ENCODE measurements around the gene MAMDC2. TPM values are rescaled to one million over a fixed set of nuclear protein-coding genes. Genes with fewer than 3 reads are reported as not detected.

The MAMDC2 gene
- total and polyA plus RNA-seq, 2 of the 8 experiments (the other 6 are each of a cell fraction or from before 2014, with no cell fraction given) = 6.1 to 15.4 TPM

DNA sequence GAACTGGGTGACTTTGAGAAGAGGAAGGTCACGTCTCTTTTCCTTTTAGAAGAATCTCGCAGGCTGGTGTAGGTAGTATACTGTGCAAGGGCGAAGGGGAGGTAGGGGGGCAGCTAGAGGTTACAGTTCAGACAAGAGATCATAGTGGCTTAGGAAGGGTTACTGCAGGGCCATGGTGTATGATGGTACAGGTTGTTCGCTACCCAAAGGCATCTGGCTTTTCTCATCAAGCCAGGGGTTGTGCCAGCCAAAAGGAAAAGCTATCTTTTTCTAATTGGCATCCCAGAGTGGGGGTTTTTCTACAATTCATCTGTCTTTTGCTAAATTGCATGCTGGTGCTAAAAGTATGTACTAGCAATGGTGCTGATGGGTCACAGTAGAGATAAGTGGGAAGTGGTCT is 22.8 kb downstream of the MAMDC2 start (continued):
- TF ChIP-seq, protein P1, sequence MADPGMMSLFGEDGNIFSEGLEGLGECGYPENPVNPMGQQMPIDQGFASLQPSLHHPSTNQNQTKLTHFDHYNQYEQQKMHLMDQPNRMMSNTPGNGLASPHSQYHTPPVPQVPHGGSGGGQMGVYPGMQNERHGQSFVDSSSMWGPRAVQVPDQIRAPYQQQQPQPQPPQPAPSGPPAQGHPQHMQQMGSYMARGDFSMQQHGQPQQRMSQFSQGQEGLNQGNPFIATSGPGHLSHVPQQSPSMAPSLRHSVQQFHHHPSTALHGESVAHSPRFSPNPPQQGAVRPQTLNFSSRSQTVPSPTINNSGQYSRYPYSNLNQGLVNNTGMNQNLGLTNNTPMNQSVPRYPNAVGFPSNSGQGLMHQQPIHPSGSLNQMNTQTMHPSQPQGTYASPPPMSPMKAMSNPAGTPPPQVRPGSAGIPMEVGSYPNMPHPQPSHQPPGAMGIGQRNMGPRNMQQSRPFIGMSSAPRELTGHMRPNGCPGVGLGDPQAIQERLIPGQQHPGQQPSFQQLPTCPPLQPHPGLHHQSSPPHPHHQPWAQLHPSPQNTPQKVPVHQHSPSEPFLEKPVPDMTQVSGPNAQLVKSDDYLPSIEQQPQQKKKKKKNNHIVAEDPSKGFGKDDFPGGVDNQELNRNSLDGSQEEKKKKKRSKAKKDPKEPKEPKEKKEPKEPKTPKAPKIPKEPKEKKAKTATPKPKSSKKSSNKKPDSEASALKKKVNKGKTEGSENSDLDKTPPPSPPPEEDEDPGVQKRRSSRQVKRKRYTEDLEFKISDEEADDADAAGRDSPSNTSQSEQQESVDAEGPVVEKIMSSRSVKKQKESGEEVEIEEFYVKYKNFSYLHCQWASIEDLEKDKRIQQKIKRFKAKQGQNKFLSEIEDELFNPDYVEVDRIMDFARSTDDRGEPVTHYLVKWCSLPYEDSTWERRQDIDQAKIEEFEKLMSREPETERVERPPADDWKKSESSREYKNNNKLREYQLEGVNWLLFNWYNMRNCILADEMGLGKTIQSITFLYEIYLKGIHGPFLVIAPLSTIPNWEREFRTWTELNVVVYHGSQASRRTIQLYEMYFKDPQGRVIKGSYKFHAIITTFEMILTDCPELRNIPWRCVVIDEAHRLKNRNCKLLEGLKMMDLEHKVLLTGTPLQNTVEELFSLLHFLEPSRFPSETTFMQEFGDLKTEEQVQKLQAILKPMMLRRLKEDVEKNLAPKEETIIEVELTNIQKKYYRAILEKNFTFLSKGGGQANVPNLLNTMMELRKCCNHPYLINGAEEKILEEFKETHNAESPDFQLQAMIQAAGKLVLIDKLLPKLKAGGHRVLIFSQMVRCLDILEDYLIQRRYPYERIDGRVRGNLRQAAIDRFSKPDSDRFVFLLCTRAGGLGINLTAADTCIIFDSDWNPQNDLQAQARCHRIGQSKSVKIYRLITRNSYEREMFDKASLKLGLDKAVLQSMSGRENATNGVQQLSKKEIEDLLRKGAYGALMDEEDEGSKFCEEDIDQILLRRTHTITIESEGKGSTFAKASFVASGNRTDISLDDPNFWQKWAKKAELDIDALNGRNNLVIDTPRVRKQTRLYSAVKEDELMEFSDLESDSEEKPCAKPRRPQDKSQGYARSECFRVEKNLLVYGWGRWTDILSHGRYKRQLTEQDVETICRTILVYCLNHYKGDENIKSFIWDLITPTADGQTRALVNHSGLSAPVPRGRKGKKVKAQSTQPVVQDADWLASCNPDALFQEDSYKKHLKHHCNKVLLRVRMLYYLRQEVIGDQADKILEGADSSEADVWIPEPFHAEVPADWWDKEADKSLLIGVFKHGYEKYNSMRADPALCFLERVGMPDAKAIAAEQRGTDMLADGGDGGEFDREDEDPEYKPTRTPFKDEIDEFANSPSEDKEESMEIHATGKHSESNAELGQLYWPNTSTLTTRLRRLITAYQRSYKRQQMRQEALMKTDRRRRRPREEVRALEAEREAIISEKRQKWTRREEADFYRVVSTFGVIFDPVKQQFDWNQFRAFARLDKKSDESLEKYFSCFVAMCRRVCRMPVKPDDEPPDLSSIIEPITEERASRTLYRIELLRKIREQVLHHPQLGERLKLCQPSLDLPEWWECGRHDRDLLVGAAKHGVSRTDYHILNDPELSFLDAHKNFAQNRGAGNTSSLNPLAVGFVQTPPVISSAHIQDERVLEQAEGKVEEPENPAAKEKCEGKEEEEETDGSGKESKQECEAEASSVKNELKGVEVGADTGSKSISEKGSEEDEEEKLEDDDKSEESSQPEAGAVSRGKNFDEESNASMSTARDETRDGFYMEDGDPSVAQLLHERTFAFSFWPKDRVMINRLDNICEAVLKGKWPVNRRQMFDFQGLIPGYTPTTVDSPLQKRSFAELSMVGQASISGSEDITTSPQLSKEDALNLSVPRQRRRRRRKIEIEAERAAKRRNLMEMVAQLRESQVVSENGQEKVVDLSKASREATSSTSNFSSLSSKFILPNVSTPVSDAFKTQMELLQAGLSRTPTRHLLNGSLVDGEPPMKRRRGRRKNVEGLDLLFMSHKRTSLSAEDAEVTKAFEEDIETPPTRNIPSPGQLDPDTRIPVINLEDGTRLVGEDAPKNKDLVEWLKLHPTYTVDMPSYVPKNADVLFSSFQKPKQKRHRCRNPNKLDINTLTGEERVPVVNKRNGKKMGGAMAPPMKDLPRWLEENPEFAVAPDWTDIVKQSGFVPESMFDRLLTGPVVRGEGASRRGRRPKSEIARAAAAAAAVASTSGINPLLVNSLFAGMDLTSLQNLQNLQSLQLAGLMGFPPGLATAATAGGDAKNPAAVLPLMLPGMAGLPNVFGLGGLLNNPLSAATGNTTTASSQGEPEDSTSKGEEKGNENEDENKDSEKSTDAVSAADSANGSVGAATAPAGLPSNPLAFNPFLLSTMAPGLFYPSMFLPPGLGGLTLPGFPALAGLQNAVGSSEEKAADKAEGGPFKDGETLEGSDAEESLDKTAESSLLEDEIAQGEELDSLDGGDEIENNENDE (IDR thresholded peaks at IDR 0.05; ENCODE audit: insufficient replicate concordance, low read length) = no peak
- no peak for TF ChIP-seq TBP (IDR thresholded peaks at IDR 0.05; ENCODE audit: low read depth, low read length)
- TF ChIP-seq HDAC2 (IDR thresholded peaks at IDR 0.05; ENCODE audit: borderline replicate concordance in 1 of 2, low read depth in 2 of 2, low read length in 2 of 2) = no peak
- TF ChIP-seq TAF1 (IDR thresholded peaks at IDR 0.05; ENCODE audit: low read depth, low read length) = no peak
- no peak for TF ChIP-seq EP300 (IDR thresholded peaks at IDR 0.05; ENCODE audit: borderline replicate concordance in 1 of 2, low read depth in 2 of 2, low read length in 2 of 2)
- no peak for TF ChIP-seq SUZ12 (IDR thresholded peaks at IDR 0.05; ENCODE audit: low read length)
- no peak for TF ChIP-seq BRCA1 (IDR thresholded peaks at IDR 0.05; ENCODE audit: low read depth, low read length)

Measured in H1 (cell line).